ENCODE data around the gene EXOC2. TPM values are rescaled to one million over a fixed set of nuclear protein-coding genes. Genes with fewer than 3 reads are reported as not detected.

Gene EXOC2
- total RNA-seq, 2 experiments from 2014 or later, result 23.3 to 24.9 TPM

DNA sequence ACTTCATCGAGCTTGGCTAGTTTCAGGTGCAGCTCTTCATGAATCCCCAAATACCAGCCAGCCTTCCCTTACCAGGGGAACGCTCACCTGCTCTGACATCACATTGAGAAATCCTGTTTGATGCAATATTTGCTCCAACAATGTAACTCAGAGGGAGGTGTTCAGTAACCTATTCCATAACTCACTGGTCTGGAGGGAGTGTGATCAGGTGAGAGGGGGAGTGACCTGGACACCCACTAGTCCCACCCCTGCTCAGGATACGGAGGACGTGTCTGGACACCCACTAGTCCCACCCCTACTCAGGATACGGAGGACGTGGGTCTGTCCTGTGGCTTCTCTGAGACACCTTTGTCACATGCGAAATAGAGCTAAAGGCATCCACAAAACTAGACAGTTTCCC lies 106.4 kb downstream of the EXOC2 start:
- Mint-ChIP-seq H3K36me3 (ENCODE audit: low read depth) (peaks cover 15% of the 10 kb centered on the region), H3K4me1 (ENCODE audit: low read depth) (peaks cover 31% of the 10 kb centered on the region), H3K4me3 (no peak overlapping the region), H3K27ac (no peak overlapping the region), H3K9me3 (no peaks in the 10 kb centered on the region), H3K27me3 (ENCODE audit: low read depth) (no peaks in the 10 kb centered on the region)
- CTCF ChIA-PET, result interaction anchor here (1.4 kb wide), 1 partner anchor 135 kb away, joined by 5 read pairs; no protein-coding TSS in a partner anchor
- no peak for DNase-seq
- intact Hi-C loops (cut with micrococcal nuclease), result no loop called here

GRCh38 chr6:583635-584034 lies 109.3 kb downstream of the EXOC2 start:
- Mint-ChIP-seq H3K27me3 (ENCODE audit: low read depth) (no peaks in the 10 kb centered on the region), H3K36me3 (ENCODE audit: low read depth) (no peaks in the 10 kb centered on the region), H3K4me3 (no peak overlapping the region), H3K9me3 (no peaks in the 10 kb centered on the region), H3K27ac (no peak overlapping the region), H3K4me1 (ENCODE audit: low read depth) (peaks cover 26% of the 10 kb centered on the region)
- CTCF ChIA-PET, result interaction anchor here (0.7 to 2.5 kb wide), 4 partner anchors 8 to 194 kb away, joined by 3 to 10 read pairs (median 5); no protein-coding TSS in a partner anchor
- DNase-seq, result no peak
- intact Hi-C loops (cut with micrococcal nuclease), result no loop called here

GRCh38 chr6:583116-583515 lies 109.8 kb downstream of the EXOC2 start:
- intact Hi-C loops (cut with micrococcal nuclease), result no loop called here
- CTCF ChIA-PET, result interaction anchor here (0.7 to 2.5 kb wide), 3 partner anchors 9 to 194 kb away, joined by 3 to 5 read pairs (median 5); no protein-coding TSS in a partner anchor
- Mint-ChIP-seq H3K4me3 (no peak overlapping the region), H3K27me3 (ENCODE audit: low read depth) (no peaks in the 10 kb centered on the region), H3K4me1 (ENCODE audit: low read depth) (peaks cover 26% of the 10 kb centered on the region), H3K9me3 (no peaks in the 10 kb centered on the region), H3K36me3 (ENCODE audit: low read depth) (no peaks in the 10 kb centered on the region), H3K27ac (no peak overlapping the region)
- no peak for DNase-seq

DNA sequence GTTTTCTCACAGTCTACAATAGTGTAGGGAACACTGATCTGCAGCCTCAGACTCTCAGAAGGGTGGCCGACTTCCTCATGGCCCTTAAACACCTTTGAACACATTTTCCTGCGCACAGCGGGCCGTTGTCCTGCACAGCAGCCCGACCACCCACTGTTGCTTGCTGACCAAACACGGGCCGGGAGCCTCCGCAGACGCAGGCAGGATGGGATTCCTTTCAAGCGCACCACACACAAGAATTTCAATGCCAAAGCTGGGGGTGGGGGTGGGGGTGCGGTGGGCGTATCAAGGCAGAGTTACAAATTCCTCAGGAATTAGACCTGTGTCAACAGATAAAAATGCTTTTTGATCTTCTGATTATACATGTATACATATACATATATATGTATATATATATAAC lies 110.6 kb downstream of the EXOC2 start:
- CTCF ChIA-PET, result interaction anchor here (1.5 to 2.5 kb wide), 2 partner anchors 192 to 193 kb away, joined by 5 read pairs; no protein-coding TSS in a partner anchor
- H3K4me1 Mint-ChIP-seq (ENCODE audit: low read depth), result peaks cover 24% of the 10 kb centered on the region
- H3K27me3 Mint-ChIP-seq (ENCODE audit: low read depth), result no peaks in the 10 kb centered on the region
- H3K27ac Mint-ChIP-seq, result no peak overlapping the region
- intact Hi-C loops (cut with micrococcal nuclease), result no loop called here
- no peaks in the 10 kb centered on the region for H3K36me3 Mint-ChIP-seq (ENCODE audit: low read depth)
- DNase-seq, result no peak
- no peak overlapping the region for H3K4me3 Mint-ChIP-seq
- no peaks in the 10 kb centered on the region for H3K9me3 Mint-ChIP-seq

DNA sequence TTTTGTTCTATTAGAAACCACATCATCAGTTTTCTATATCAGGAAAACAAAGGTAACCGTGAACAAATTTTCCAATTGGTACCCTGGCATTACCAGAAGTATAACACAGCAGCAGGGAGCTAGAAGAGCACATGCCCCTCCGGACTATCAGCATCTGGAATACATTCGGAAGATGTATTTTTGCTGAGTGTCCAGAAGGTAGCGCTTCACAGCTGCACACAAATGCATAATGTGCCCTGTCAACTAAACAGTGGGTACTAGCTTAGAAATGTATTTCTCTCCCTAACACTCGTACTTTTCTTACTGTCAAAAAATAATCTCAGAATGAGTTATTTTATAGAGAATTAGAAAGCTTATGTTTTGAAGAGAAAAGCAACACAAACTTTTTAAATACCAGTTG lies 113.6 kb downstream of the EXOC2 start:
- CTCF ChIA-PET, result interaction anchor here (0.7 to 1.6 kb wide), 2 partner anchors 11 to 187 kb away, joined by 3 to 4 read pairs; no protein-coding TSS in a partner anchor
- no peak overlapping the region for H3K27ac Mint-ChIP-seq
- intact Hi-C loops (cut with micrococcal nuclease), result no loop called here
- no peak overlapping the region for H3K4me3 Mint-ChIP-seq
- H3K4me1 Mint-ChIP-seq (ENCODE audit: low read depth), result peaks cover 26% of the 10 kb centered on the region
- peaks cover 13% of the 10 kb centered on the region for H3K36me3 Mint-ChIP-seq (ENCODE audit: low read depth)
- no peaks in the 10 kb centered on the region for H3K9me3 Mint-ChIP-seq
- no peak for DNase-seq
- H3K27me3 Mint-ChIP-seq (ENCODE audit: low read depth), result no peaks in the 10 kb centered on the region

- Mint-ChIP-seq H3K4me1 (ENCODE audit: low read depth) (peaks cover 9% of the 10 kb centered on the region), H3K27me3 (ENCODE audit: low read depth) (no peaks in the 10 kb centered on the region), H3K36me3 (ENCODE audit: low read depth) (peaks cover 23% of the 10 kb centered on the region), H3K4me3 (no peak overlapping the region), H3K27ac (no peak overlapping the region), H3K9me3 (no peaks in the 10 kb centered on the region)
- no peak for DNase-seq
- CTCF ChIA-PET, result interaction anchor here (0.6 kb wide), 1 partner anchor 149 kb away, joined by 4 read pairs; no protein-coding TSS in a partner anchor
- intact Hi-C loops (cut with micrococcal nuclease), result no loop called here
These were observed 120.2 kb downstream of the EXOC2 start for GRCh38 chr6:572596-573265.

DNA sequence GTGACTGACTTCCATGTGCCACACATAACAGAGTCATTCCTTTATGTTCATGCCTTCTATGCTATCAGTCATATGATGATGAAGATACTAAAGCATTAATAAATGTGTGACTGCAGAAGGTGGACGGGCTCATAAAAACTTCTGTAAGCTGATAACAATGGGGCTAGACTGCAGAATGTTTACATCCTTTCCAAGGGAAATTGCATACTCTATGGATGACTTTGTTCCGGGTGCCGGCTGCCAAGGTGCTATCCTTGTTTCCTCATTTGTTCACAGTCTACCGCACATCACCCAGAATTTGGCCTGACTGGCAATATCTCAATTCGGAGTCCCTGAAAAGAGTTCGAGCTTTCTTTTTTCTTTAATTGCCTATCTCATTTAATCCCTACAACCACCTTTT lies 121.0 kb downstream of the EXOC2 start:
- Mint-ChIP-seq H3K9me3 (no peaks in the 10 kb centered on the region), H3K4me3 (no peak overlapping the region), H3K27ac (no peak overlapping the region), H3K4me1 (ENCODE audit: low read depth) (peaks cover 5% of the 10 kb centered on the region), H3K27me3 (ENCODE audit: low read depth) (no peaks in the 10 kb centered on the region), H3K36me3 (ENCODE audit: low read depth) (peaks cover 24% of the 10 kb centered on the region)
- intact Hi-C loops (cut with micrococcal nuclease), result no loop called here
- CTCF ChIA-PET, result interaction anchor here (0.6 to 1.1 kb wide), 2 partner anchors 21 to 168 kb away, joined by 3 read pairs; no protein-coding TSS in a partner anchor
- no peak for DNase-seq

- Mint-ChIP-seq H3K9me3 (no peaks in the 10 kb centered on the region), H3K27ac (no peak overlapping the region), H3K4me3 (no peak overlapping the region), H3K27me3 (ENCODE audit: low read depth) (no peaks in the 10 kb centered on the region), H3K36me3 (ENCODE audit: low read depth) (peaks cover 21% of the 10 kb centered on the region), H3K4me1 (ENCODE audit: low read depth) (peaks cover 5% of the 10 kb centered on the region)
- no peak for DNase-seq
- intact Hi-C loops (cut with micrococcal nuclease), result no loop called here
- CTCF ChIA-PET, result interaction anchor here (0.9 kb wide), 1 partner anchor 12 kb away, joined by 3 read pairs; no protein-coding TSS in a partner anchor
These were observed 122.1 kb downstream of the EXOC2 start for GRCh38 chr6:570825-571224.

DNA sequence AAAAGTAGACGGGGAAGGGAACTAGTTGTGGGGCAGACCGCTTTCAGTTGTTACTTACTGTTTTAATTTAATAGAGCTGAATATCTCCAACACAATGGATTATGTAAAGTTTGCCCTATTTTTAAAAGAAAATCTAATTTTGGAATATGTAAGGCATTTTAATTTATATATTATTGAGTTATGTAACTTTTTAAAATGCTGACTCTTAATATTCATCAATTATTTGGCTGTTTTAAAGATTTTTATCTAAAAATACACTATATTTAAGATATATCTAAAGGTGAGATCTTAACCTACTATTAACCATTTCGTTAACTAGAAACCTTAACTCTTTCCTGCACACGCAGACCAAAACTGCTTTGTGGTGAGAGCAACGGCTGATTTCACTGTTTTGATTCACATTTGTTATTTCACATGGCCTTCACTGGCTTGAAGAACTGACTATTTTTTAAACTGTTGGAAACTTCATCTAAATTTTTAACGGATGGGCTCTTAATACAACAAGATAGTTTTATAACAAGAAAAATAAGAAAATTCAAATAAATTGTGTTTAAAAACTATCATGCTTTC lies 123.9 kb downstream of the EXOC2 start:
- peaks cover 13% of the 10 kb centered on the region for H3K36me3 Mint-ChIP-seq (ENCODE audit: low read depth)
- H3K27ac Mint-ChIP-seq, result no peak overlapping the region
- intact Hi-C loops (cut with micrococcal nuclease), result no loop called here
- no peaks in the 10 kb centered on the region for H3K27me3 Mint-ChIP-seq (ENCODE audit: low read depth)
- CTCF ChIA-PET, result no interaction called here
- no peak for DNase-seq
- H3K4me1 Mint-ChIP-seq (ENCODE audit: low read depth), result peaks cover 5% of the 10 kb centered on the region
- no peaks in the 10 kb centered on the region for H3K9me3 Mint-ChIP-seq
- no peak overlapping the region for H3K4me3 Mint-ChIP-seq

DNA sequence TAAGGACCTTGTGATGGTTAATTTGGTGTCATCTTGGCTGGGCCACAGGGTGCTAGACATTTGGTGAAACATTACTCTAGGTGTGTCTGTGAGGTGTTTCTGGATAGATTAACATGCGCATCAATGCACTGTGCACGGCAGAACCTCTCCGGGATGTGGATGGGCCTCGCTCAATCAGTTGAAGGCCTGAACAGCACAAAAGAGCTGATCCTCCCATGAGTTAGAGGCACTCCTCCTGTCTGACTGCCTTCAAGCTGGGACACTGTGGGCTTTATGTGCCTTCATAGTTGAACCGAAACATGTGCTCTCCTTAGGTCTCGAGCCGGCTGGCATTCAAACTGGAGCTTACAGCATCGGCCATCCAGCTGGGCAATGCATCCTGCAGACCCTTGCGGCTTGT lies 124.9 kb downstream of the EXOC2 start:
- peaks cover 5% of the 10 kb centered on the region for H3K4me1 Mint-ChIP-seq (ENCODE audit: low read depth)
- CTCF ChIA-PET, result no interaction called here
- peaks cover 16% of the 10 kb centered on the region for H3K36me3 Mint-ChIP-seq (ENCODE audit: low read depth)
- intact Hi-C loops (cut with micrococcal nuclease), result no loop called here
- H3K4me3 Mint-ChIP-seq, result no peak overlapping the region
- no peaks in the 10 kb centered on the region for H3K27me3 Mint-ChIP-seq (ENCODE audit: low read depth)
- DNase-seq, result no peak
- no peaks in the 10 kb centered on the region for H3K9me3 Mint-ChIP-seq
- no peak overlapping the region for H3K27ac Mint-ChIP-seq

- intact Hi-C loops (cut with micrococcal nuclease), result no loop called here
- DNase-seq, result no peak
- no peaks in the 10 kb centered on the region for H3K9me3 Mint-ChIP-seq
- H3K4me3 Mint-ChIP-seq, result no peak overlapping the region
- peaks cover 17% of the 10 kb centered on the region for H3K36me3 Mint-ChIP-seq (ENCODE audit: low read depth)
- CTCF ChIA-PET, result no interaction called here
- no peaks in the 10 kb centered on the region for H3K27me3 Mint-ChIP-seq (ENCODE audit: low read depth)
- H3K27ac Mint-ChIP-seq, result no peak overlapping the region
- H3K4me1 Mint-ChIP-seq (ENCODE audit: low read depth), result peaks cover 30% of the 10 kb centered on the region
These were observed 129.1 kb downstream of the EXOC2 start for GRCh38 chr6:563863-564262.

GRCh38 chr6:562052-562676 lies 130.8 kb downstream of the EXOC2 start:
- CTCF ChIA-PET, result no interaction called here
- Mint-ChIP-seq H3K27me3 (ENCODE audit: low read depth) (no peaks in the 10 kb centered on the region), H3K4me3 (no peak overlapping the region), H3K36me3 (ENCODE audit: low read depth) (peaks cover 17% of the 10 kb centered on the region), H3K4me1 (ENCODE audit: low read depth) (peaks cover 42% of the 10 kb centered on the region), H3K27ac (peak overlapping the region; percentile 68), H3K9me3 (no peaks in the 10 kb centered on the region)
- intact Hi-C loops (cut with micrococcal nuclease), result no loop called here
- no peak for DNase-seq
